Endodermal cell (in vitro differentiated cells): ENCODE results near the gene GGT1. TPM values are rescaled to one million over a fixed set of nuclear protein-coding genes. Genes with fewer than 3 reads are reported as not detected.
"Not testable (repeated sequence)": the region's sequence is repeated elsewhere in the genome, so short reads cannot be mapped to it uniquely, and the experiment has no call there.

Experiments
- DNase-seq: peaks from one replicate; pipeline ENCODE4 v3.0.0-alpha.2; 2017
- H3K27ac ChIP-seq: 2 replicates; pipeline ENCODE4 v1.5.1; 2013; ENCODE audit warnings: mild to moderate bottlenecking, low read depth, low read length, moderate library complexity
- H3K27me3 ChIP-seq: 2 replicates; pipeline ENCODE4 v1.6.1; 2013; ENCODE audit warnings: mild to moderate bottlenecking, low read length, moderate library complexity; ENCODE audit not compliant: insufficient read depth, control insufficient read depth, poor library complexity, severe bottlenecking
- H3K36me3 ChIP-seq: 2 replicates; pipeline ENCODE4 v1.7.0; 2013; ENCODE audit warnings: mild to moderate bottlenecking, low read length, moderate library complexity; ENCODE audit not compliant: control insufficient read depth, insufficient read depth
- H3K4me1 ChIP-seq: one replicate; pipeline ENCODE4 v1.7.0; 2013; ENCODE audit warnings: low read length; ENCODE audit not compliant: control insufficient read depth, insufficient read depth
- H3K4me3 ChIP-seq: 2 replicates; pipeline ENCODE4 v1.5.1; 2013; ENCODE audit warnings: mild to moderate bottlenecking, low read length, moderate library complexity
- H3K9ac ChIP-seq: 2 replicates; pipeline ENCODE4 v1.6.1; 2013; ENCODE audit warnings: mild to moderate bottlenecking, low read length, moderate library complexity; ENCODE audit not compliant: poor library complexity, severe bottlenecking; ENCODE audit errors: extremely low read depth
- H3K9me3 ChIP-seq: 2 replicates; pipeline ENCODE4 v1.6.1; 2013; ENCODE audit warnings: mild to moderate bottlenecking, low read length, moderate library complexity; ENCODE audit not compliant: control insufficient read depth
- H3K27ac Mint-ChIP-seq: 2 replicates; pipeline ENCODE4 v1.8.0; 2020; ENCODE audit warnings: mixed read lengths
- H3K27me3 Mint-ChIP-seq: 2 replicates; pipeline ENCODE4 v1.8.0; 2021; ENCODE audit warnings: mild to moderate bottlenecking, mixed read lengths; ENCODE audit not compliant: insufficient read depth
- H3K36me3 Mint-ChIP-seq: 2 replicates; pipeline ENCODE4 v1.8.0; 2020; ENCODE audit warnings: low read depth, mixed read lengths
- H3K4me1 Mint-ChIP-seq: 2 replicates; pipeline ENCODE4 v1.8.0; 2020; ENCODE audit warnings: mixed read lengths
- H3K4me3 Mint-ChIP-seq: 2 replicates; pipeline ENCODE4 v1.8.0; 2020; ENCODE audit warnings: mild to moderate bottlenecking, moderate library complexity, mixed read lengths
- H3K9me3 Mint-ChIP-seq: 2 replicates; pipeline ENCODE4 v1.8.0; 2020; ENCODE audit warnings: mild to moderate bottlenecking, mixed read lengths
- WGBS, 2 experiments: methylation state at CpG; one replicate each; pipeline versions ENCODE4 v1.1.5 to v1.1.7; 2013; ENCODE audit warnings: missing lambda C conversion rate in 2 of 2, mixed read lengths in 1 of 2; ENCODE audit not compliant: insufficient coverage in 1 of 2, insufficient read length in 1 of 2; 5-methylcytosine and 5-hydroxymethylcytosine counted together
- total RNA-seq, 2 donors: library from RNA; stranded (reverse); fragmentation: NEBNext Ultra II Directional in 1 of 2; extraction: Animal tissue kit (Norgen Biotek cat#: 25700) in 1 of 2; gene quantifications; 2 replicates in 1 of 2; 3 replicates in 1 of 2; pipeline ENCODE4 v1.2.1, GENCODE V29; 2021
- TF ChIP-seq, protein P1 (sequence below): fragments of 200-600 bp; sonication (generic); conservative IDR thresholded peaks from 2 replicates; pipeline ENCODE4 v1.5.0; 2021; ENCODE audit warnings: antibody characterized with exemption, mild to moderate bottlenecking

The GGT1 gene
- total RNA-seq, 2 donors from 2014 or later, result 22.4 to 52.8 TPM

DNA sequence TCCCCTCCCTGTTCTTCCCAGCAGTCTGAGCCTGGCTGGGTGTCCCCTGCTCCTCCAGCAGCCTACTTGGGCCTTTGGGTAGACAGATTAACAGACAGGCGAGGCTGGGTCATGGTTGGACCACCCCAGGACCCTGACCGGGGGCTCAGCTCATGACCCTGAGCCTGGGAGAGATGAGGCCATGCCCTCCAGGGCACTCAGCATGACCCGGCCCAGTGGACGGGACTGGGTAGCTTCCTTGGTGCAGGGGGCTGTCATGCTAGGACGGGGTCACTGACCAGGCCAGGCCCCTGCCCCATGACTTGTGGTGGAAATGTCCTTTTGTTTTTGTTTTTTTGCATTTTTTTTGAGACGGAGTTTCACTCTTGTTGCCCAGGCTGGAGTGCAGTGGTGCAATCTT is 5.3 kb downstream of the GGT1 start:
- H3K27ac Mint-ChIP-seq, H3K36me3 ChIP-seq, H3K4me1 ChIP-seq, H3K4me1 Mint-ChIP-seq, H3K36me3 Mint-ChIP-seq, H3K4me3 Mint-ChIP-seq, H3K9me3 Mint-ChIP-seq, H3K9ac ChIP-seq, H3K27me3 ChIP-seq, H3K27me3 Mint-ChIP-seq, H3K9me3 ChIP-seq, H3K4me3 ChIP-seq, H3K27ac ChIP-seq: not testable (repeated sequence)
- 83 to 93% methylated on average over 1 to 6 of the region's 6 CpGs for WGBS, 2 experiments
- DNase-seq, result peak; percentile 37

DNA sequence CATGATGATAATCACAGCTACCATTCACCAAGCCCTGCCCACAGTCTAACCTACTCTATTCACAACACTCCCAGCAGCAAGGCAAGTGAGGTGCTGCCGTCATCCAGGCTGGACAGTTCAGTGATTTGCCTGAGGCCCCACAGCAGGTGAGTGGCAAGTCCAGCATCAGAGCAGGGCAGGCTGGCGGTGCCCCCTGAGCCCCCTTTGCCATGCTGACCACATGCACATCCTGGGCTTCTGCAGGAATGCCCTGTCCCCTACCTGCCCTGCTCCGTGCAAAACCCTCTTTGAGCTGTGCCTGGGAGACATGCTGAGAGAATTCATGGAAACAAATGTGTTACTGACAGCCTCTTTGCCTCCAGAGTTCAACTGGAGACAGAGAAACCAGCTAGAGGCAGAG is 6.9 kb downstream of the GGT1 start:
- H3K4me1 ChIP-seq, H3K4me3 Mint-ChIP-seq, H3K9ac ChIP-seq, H3K4me3 ChIP-seq, H3K9me3 Mint-ChIP-seq, H3K9me3 ChIP-seq, DNase-seq, H3K27ac Mint-ChIP-seq, H3K27me3 ChIP-seq, H3K27me3 Mint-ChIP-seq, H3K4me1 Mint-ChIP-seq, H3K36me3 Mint-ChIP-seq, H3K36me3 ChIP-seq, H3K27ac ChIP-seq: not testable (repeated sequence)
- 87% methylated on average over 3 of the region's 3 CpGs; no CpG with 5 or more reads in 1 of the 2 experiments for WGBS, 2 experiments

GRCh38 chr22:24614794-24615193 is 11.8 kb downstream of the GGT1 start:
- H3K4me3 ChIP-seq, H3K27ac Mint-ChIP-seq, H3K4me3 Mint-ChIP-seq, H3K9me3 Mint-ChIP-seq, H3K27me3 ChIP-seq, H3K27me3 Mint-ChIP-seq, H3K9me3 ChIP-seq, H3K9ac ChIP-seq, H3K4me1 ChIP-seq, H3K27ac ChIP-seq, H3K36me3 ChIP-seq, H3K4me1 Mint-ChIP-seq: not testable (repeated sequence)
- 89% methylated on average over 10 of the region's 15 CpGs; no CpG with 5 or more reads in 1 of the 2 experiments for WGBS, 2 experiments
- peak; percentile 80 for DNase-seq
- H3K36me3 Mint-ChIP-seq, result peaks cover 11% of the 10 kb centered on the region

GRCh38 chr22:24621244-24621643 is 18.3 kb downstream of the GGT1 start:
- H3K9me3 ChIP-seq, DNase-seq, H3K27me3 Mint-ChIP-seq, H3K4me3 ChIP-seq, H3K4me3 Mint-ChIP-seq, H3K9me3 Mint-ChIP-seq, H3K27me3 ChIP-seq, H3K9ac ChIP-seq, H3K4me1 Mint-ChIP-seq, H3K4me1 ChIP-seq, H3K27ac ChIP-seq, H3K36me3 ChIP-seq, H3K27ac Mint-ChIP-seq: not testable (repeated sequence)
- WGBS, 2 experiments, result 57 to 67% methylated on average over 1 to 4 of the region's 5 CpGs
- H3K36me3 Mint-ChIP-seq, result peaks cover 19% of the 10 kb centered on the region
- TF ChIP-seq, protein P1, sequence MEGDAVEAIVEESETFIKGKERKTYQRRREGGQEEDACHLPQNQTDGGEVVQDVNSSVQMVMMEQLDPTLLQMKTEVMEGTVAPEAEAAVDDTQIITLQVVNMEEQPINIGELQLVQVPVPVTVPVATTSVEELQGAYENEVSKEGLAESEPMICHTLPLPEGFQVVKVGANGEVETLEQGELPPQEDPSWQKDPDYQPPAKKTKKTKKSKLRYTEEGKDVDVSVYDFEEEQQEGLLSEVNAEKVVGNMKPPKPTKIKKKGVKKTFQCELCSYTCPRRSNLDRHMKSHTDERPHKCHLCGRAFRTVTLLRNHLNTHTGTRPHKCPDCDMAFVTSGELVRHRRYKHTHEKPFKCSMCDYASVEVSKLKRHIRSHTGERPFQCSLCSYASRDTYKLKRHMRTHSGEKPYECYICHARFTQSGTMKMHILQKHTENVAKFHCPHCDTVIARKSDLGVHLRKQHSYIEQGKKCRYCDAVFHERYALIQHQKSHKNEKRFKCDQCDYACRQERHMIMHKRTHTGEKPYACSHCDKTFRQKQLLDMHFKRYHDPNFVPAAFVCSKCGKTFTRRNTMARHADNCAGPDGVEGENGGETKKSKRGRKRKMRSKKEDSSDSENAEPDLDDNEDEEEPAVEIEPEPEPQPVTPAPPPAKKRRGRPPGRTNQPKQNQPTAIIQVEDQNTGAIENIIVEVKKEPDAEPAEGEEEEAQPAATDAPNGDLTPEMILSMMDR, result peak; percentile 39

DNA sequence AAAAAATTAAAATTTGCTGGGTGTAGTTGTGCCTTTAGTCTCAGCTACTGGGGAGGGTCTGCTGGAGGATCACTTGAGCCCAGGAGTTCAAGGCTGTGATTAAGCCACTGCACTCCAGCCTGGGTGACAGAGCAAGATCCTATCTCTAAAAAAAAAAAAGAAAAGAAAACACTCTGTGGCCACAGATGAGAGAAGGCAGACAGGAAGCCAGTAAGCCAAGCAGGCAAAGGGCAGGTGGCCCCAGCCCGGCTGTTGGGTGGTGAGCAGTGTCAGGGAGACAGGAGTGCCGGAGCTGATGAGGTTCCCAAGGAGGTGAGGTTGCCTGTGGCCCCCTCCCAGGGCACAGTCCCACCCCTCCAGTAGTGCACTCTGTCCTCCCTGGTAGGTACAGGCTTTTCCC is 19.6 kb downstream of the GGT1 start:
- not testable (repeated sequence) for H3K4me1 Mint-ChIP-seq, H3K27me3 ChIP-seq, H3K4me3 Mint-ChIP-seq, H3K9me3 Mint-ChIP-seq, H3K27me3 Mint-ChIP-seq, H3K9me3 ChIP-seq, H3K27ac ChIP-seq, H3K36me3 ChIP-seq, H3K4me1 ChIP-seq, DNase-seq, H3K4me3 ChIP-seq, H3K27ac Mint-ChIP-seq, H3K9ac ChIP-seq
- WGBS, 2 experiments, result 83 to 86% methylated on average over 1 of the region's 2 CpGs
- peaks cover 16% of the 10 kb centered on the region for H3K36me3 Mint-ChIP-seq

DNA sequence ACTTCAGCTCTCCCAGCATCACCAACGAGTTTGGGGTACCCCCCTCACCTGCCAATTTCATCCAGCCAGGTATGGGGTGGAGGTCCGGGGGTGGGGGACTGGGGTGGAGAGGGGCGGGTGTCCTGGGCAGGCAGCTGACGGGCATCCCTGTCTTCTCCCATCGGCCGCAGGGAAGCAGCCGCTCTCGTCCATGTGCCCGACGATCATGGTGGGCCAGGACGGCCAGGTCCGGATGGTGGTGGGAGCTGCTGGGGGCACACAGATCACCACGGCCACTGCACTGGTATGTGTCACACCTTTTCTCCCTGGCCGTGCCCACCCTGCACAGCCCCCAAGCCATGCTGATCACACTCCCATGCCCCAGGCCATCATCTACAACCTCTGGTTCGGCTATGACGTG is 24.9 kb downstream of the GGT1 start:
- not testable (repeated sequence) for H3K4me3 Mint-ChIP-seq, H3K36me3 ChIP-seq, H3K9ac ChIP-seq, DNase-seq, H3K27ac Mint-ChIP-seq, H3K27ac ChIP-seq, H3K27me3 ChIP-seq, H3K4me3 ChIP-seq, H3K9me3 ChIP-seq, H3K4me1 ChIP-seq, H3K9me3 Mint-ChIP-seq, H3K27me3 Mint-ChIP-seq
- Mint-ChIP-seq H3K4me1 (peaks cover 20% of the 10 kb centered on the region), H3K36me3 (peaks cover 10% of the 10 kb centered on the region)
- 91% methylated on average over 5 of the region's 16 CpGs; no CpG with 5 or more reads in 1 of the 2 experiments for WGBS, 2 experiments
